ENCODE results near the gene STAT3.

Gene STAT3

GRCh38 chr17:42290577-42290976, 97.7 kb downstream of the STAT3 start:
- no peak for DNase-seq

GRCh38 chr17:42289611-42290181, 98.5 kb downstream of the STAT3 start:
- DNase-seq: no peak

- DNase-seq: no peak
Measured at GRCh38 chr17:42288803-42289610, 99.2 kb downstream of the STAT3 start.

- DNase-seq: peak; percentile 50
Measured at GRCh38 chr17:42287977-42288802, 100.1 kb downstream of the STAT3 start, which contains the start of gene STAT5A. TSS of gene STAT5A (plus strand) at chr17:42288498. CDS start at chr17:42289412, 914 bp downstream.

- DNase-seq: no peak
Measured at GRCh38 chr17:42287305-42287976, 100.8 kb downstream of the STAT3 start.

GRCh38 chr17:42286411-42287221, 101.6 kb downstream of the STAT3 start:
- DNase-seq: no peak

GRCh38 chr17:42285346-42286050, 102.7 kb downstream of the STAT3 start:
- DNase-seq: no peak

GRCh38 chr17:42284566-42284965, 103.7 kb downstream of the STAT3 start:
- DNase-seq: no peak

GRCh38 chr17:42284024-42284369, 104.2 kb downstream of the STAT3 start:
- DNase-seq: no peak

GRCh38 chr17:42283241-42284023, 104.8 kb downstream of the STAT3 start:
- no peak for DNase-seq

GRCh38 chr17:42282478-42283080, 105.7 kb downstream of the STAT3 start:
- no peak for DNase-seq

- peak; percentile 25 for DNase-seq
Measured at GRCh38 chr17:42281571-42282096, 106.6 kb downstream of the STAT3 start.

- no peak for DNase-seq
Measured at GRCh38 chr17:42279776-42280630, 108.2 kb downstream of the STAT3 start.

GRCh38 chr17:42277342-42277712, 110.9 kb downstream of the STAT3 start:
- DNase-seq: no peak

GRCh38 chr17:42276609-42277341, 111.5 kb downstream of the STAT3 start:
- DNase-seq: peak; percentile 45

- peak; percentile 49 for DNase-seq
Measured at GRCh38 chr17:42276359-42276608, 112.0 kb downstream of the STAT3 start, which contains the start of gene STAT5B. TSS of gene STAT5B (minus strand) at chr17:42276391. CDS start at chr17:42232127, 44,264 bp downstream.

- peak; percentile 20 for DNase-seq
Measured at GRCh38 chr17:42275527-42276358, 112.5 kb downstream of the STAT3 start.

Measured in NCI-H1092 (cell line).